ENCODE results near the gene ISY1. TPM values are rescaled to one million over a fixed set of nuclear protein-coding genes. Genes with fewer than 3 reads are reported as not detected.

ISY1 gene
- total and polyA plus RNA-seq, 2 donors from 2014 or later, result 22.4 to 27.1 TPM

DNA sequence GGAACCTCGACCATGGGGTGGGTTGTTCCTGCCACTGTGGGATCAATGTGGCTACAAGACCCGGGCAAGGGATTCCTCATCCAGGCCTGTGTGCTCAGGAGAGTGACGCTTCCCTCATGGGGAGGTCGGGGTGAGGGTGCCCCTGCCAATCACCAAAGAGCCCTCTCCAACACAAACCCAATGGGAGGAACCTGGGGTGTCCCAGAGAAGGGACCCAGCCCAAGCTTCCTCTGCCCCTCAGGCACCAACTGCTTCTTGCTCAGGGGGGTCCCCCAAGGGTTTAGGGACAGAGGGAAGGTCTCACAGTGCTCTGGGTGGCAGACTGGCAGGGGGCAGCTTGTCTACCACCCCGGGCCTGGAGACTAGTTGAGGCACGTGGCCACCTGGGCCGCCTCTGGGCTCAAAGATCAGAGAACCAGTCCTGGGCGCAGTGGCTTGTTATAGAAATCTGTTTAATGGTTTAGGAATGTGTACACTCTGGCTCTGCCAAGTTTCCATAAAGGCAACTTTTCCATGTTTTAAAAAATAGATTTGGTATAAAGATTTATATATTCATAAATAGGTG lies 73.6 kb downstream of the ISY1 start:
- intact Hi-C loops (cut with DNase I), result no loop called here
- no peak for DNase-seq
- Histone ChIP-seq H3K27me3 (ENCODE audit: control insufficient read depth, insufficient read depth, low read length) (no peaks in the 10 kb centered on the region), H3K36me3 (ENCODE audit: control insufficient read depth in 2 of 3, insufficient read depth in 3 of 3, low read length in 3 of 3) (peaks cover 0 to 1% (median 0%) of the 10 kb centered on the region in 3 donors), H3K27ac (ENCODE audit: low read depth in 2 of 2, low read length in 2 of 2) (peak overlapping the region; percentile 32 to 69), H3K9ac (ENCODE audit: low read length in 3 of 3) (no peak overlapping the region), H3K4me3 (ENCODE audit: low read length in 3 of 3) (no peak overlapping the region), H3K4me1 (ENCODE audit: control insufficient read depth in 2 of 3, insufficient read depth in 2 of 3, low read depth in 1 of 3, low read length in 3 of 3) (no peaks in the 10 kb centered on the region), H3K9me3 (ENCODE audit: control insufficient read depth in 2 of 3, insufficient read depth in 1 of 3, low read length in 3 of 3) (no peaks in the 10 kb centered on the region)
- no peak for FAIRE-seq
- TF ChIP-seq, protein P1, sequence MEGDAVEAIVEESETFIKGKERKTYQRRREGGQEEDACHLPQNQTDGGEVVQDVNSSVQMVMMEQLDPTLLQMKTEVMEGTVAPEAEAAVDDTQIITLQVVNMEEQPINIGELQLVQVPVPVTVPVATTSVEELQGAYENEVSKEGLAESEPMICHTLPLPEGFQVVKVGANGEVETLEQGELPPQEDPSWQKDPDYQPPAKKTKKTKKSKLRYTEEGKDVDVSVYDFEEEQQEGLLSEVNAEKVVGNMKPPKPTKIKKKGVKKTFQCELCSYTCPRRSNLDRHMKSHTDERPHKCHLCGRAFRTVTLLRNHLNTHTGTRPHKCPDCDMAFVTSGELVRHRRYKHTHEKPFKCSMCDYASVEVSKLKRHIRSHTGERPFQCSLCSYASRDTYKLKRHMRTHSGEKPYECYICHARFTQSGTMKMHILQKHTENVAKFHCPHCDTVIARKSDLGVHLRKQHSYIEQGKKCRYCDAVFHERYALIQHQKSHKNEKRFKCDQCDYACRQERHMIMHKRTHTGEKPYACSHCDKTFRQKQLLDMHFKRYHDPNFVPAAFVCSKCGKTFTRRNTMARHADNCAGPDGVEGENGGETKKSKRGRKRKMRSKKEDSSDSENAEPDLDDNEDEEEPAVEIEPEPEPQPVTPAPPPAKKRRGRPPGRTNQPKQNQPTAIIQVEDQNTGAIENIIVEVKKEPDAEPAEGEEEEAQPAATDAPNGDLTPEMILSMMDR (IDR thresholded peaks at IDR 0.05; ENCODE audit: borderline replicate concordance, extremely low read depth, insufficient read depth), result no peak

DNA sequence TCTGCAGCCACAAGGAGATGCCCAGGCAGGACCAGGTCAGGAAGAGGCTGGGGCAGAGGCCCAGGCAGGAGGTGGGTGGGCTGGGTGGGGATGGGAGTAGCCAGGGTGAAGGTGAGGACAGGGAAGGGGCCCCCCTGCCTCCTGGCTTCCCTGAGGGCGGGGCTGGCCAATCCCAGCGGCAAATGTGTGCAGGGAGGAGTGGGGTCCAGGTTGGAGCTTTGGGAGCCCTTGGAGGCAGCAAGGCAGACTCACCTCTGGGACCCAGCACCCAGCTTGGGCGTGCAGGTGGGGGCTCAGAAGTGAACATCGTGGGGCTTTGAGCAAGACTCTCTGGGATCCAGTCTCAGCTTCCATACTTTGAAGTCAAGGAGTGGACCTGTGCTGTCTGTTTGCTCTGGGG lies 75.0 kb downstream of the ISY1 start:
- Histone ChIP-seq H3K9me3 (ENCODE audit: control insufficient read depth in 2 of 3, insufficient read depth in 1 of 3, low read length in 3 of 3) (no peaks in the 10 kb centered on the region), H3K27ac (ENCODE audit: low read depth in 2 of 2, low read length in 2 of 2) (no peak overlapping the region), H3K9ac (ENCODE audit: low read length in 3 of 3) (no peak overlapping the region), H3K4me3 (ENCODE audit: low read length in 3 of 3) (no peak overlapping the region), H3K27me3 (ENCODE audit: control insufficient read depth, insufficient read depth, low read length) (no peaks in the 10 kb centered on the region), H3K36me3 (ENCODE audit: control insufficient read depth in 2 of 3, insufficient read depth in 3 of 3, low read length in 3 of 3) (no peaks in the 10 kb centered on the region), H3K4me1 (ENCODE audit: control insufficient read depth in 2 of 3, insufficient read depth in 2 of 3, low read depth in 1 of 3, low read length in 3 of 3) (no peaks in the 10 kb centered on the region)
- no peak for FAIRE-seq
- TF ChIP-seq, protein P1 (IDR thresholded peaks at IDR 0.05; ENCODE audit: borderline replicate concordance, extremely low read depth, insufficient read depth), result no peak
- intact Hi-C loops (cut with DNase I), result no loop called here
- DNase-seq, result no peak

DNA sequence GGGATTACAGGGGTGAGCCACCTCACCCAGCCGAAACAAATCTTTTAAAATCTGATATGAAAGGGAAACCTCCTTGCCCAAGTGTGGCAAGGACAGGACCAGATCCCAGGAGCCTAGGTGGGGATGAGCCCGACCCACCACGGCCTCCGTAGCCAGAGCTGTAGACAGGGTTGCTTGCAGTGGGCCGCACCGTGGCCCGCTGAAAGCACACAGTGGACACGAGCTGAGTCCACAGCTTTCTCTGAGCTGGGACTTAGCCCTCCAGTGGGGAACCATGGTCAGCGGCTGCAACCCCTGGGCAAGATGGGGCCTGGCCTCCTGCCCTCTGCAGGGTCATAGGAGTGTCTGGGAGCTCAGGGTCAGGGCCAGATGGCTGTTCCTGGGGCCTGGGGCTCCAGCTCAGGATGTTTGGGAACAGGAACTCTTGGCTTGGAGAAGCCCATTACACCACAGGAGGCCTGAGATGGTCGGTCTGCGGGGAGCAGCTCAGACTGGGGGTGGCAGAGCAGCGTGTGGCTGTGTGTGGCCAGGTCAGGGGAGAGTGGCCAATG lies 75.6 kb downstream of the ISY1 start:
- intact Hi-C loops (cut with DNase I), result no loop called here
- H3K27me3 ChIP-seq (ENCODE audit: control insufficient read depth, insufficient read depth, low read length), result no peaks in the 10 kb centered on the region
- TF ChIP-seq, protein P1 (IDR thresholded peaks at IDR 0.05; ENCODE audit: borderline replicate concordance, extremely low read depth, insufficient read depth), result no peak
- no peaks in the 10 kb centered on the region for H3K4me1 ChIP-seq (ENCODE audit: control insufficient read depth in 2 of 3, insufficient read depth in 2 of 3, low read depth in 1 of 3, low read length in 3 of 3)
- no peak overlapping the region for H3K27ac ChIP-seq (ENCODE audit: low read depth in 2 of 2, low read length in 2 of 2)
- FAIRE-seq (no peak), DNase-seq (peak in 1 of 5 donors; percentile 58)
- no peaks in the 10 kb centered on the region for H3K36me3 ChIP-seq (ENCODE audit: control insufficient read depth in 2 of 3, insufficient read depth in 3 of 3, low read length in 3 of 3)
- H3K4me3 ChIP-seq (ENCODE audit: low read length in 3 of 3), result no peak overlapping the region
- H3K9me3 ChIP-seq (ENCODE audit: control insufficient read depth in 2 of 3, insufficient read depth in 1 of 3, low read length in 3 of 3), result no peaks in the 10 kb centered on the region
- H3K9ac ChIP-seq (ENCODE audit: low read length in 3 of 3), result no peak overlapping the region
